ENCODE results near the gene PHACTR4.
"Not testable (repeated sequence)": the region's sequence is repeated elsewhere in the genome, so short reads cannot be mapped to it uniquely, and the experiment has no call there.

- TF ChIP-seq RFX5 (IDR thresholded peaks at IDR 0.05; ENCODE audit: low read depth, low read length); ELK1 (IDR thresholded peaks at IDR 0.05; ENCODE audit: borderline replicate concordance, low read depth, low read length); MAZ (IDR thresholded peaks at IDR 0.05; ENCODE audit: borderline replicate concordance, low read depth, low read length); CTCF (conservative IDR thresholded peaks at IDR 0.05; ENCODE audit: low read depth, low read length); MXI1 (IDR thresholded peaks at IDR 0.05; ENCODE audit: borderline replicate concordance, low read depth, low read length); SMC3 (IDR thresholded peaks at IDR 0.05; ENCODE audit: low read depth, low read length); POLR2A (IDR thresholded peaks at IDR 0.05; ENCODE audit: low read depth, low read length); RCOR1 (IDR thresholded peaks at IDR 0.05; ENCODE audit: insufficient replicate concordance, low read length): not testable (repeated sequence)
Observed at GRCh38 chr1:28373450-28373849, 3.9 kb downstream of the PHACTR4 start.
